ENCODE measurements around the gene PNPLA7. TPM values are rescaled to one million over a fixed set of nuclear protein-coding genes. Genes with fewer than 3 reads are reported as not detected.

The PNPLA7 gene
- total RNA-seq, 1 experiment from 2014 or later = 3.9 TPM

DNA sequence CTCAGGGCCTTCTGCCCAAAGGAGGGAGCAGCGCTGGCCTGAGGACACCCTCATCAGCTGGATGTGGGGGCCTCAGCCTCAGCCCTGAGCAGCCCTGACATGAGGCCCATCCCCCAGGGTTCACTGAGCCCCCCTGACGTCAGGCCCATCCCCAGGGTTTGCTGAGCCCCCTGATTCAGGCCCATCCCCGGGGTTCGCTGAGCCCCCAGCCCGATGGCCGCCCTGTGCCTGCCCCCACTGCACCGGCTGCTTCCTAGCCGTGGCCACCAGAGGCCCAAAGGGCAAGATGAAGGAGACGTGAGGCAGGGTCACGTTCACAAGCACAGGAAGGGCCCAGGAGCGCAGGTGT is 71.6 kb downstream of the PNPLA7 start:
- peaks cover 11% of the 10 kb centered on the region; the same call in 1 of the 2 replicates for H3K4me1 ChIP-seq (ENCODE audit: control insufficient read depth, insufficient read depth, low read length)
- intact Hi-C loops (cut with micrococcal nuclease; ENCODE audit: unreplicated experiment) (no loop called here), in situ Hi-C loops (cut with HindIII; ENCODE audit: low pct_unique_long_range_greater_than_20kb, low sequenced_read_pairs) (no loop called here)
- no peaks in the 10 kb centered on the region for H3K27me3 ChIP-seq (ENCODE audit: control insufficient read depth, insufficient read depth, low read length)
- no peaks in the 10 kb centered on the region for H3K36me3 ChIP-seq (ENCODE audit: control insufficient read depth, insufficient read depth, low read length)
- no peak for DNase-seq (ENCODE audit: low read depth, low spot score)
- no TSS peak for BruUV-seq (replicated peaks)
- TF ChIP-seq, protein P1, sequence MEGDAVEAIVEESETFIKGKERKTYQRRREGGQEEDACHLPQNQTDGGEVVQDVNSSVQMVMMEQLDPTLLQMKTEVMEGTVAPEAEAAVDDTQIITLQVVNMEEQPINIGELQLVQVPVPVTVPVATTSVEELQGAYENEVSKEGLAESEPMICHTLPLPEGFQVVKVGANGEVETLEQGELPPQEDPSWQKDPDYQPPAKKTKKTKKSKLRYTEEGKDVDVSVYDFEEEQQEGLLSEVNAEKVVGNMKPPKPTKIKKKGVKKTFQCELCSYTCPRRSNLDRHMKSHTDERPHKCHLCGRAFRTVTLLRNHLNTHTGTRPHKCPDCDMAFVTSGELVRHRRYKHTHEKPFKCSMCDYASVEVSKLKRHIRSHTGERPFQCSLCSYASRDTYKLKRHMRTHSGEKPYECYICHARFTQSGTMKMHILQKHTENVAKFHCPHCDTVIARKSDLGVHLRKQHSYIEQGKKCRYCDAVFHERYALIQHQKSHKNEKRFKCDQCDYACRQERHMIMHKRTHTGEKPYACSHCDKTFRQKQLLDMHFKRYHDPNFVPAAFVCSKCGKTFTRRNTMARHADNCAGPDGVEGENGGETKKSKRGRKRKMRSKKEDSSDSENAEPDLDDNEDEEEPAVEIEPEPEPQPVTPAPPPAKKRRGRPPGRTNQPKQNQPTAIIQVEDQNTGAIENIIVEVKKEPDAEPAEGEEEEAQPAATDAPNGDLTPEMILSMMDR (IDR thresholded peaks at IDR 0.05) = no peak
- no peaks in the 10 kb centered on the region for H3K9me3 ChIP-seq (ENCODE audit: control insufficient read depth, insufficient read depth, low read depth, low read length)
- no peak for ATAC-seq
- ChIA-PET CTCF (no interaction called here), POLR2A (no interaction called here)
- no peak overlapping the region for H3K4me3 ChIP-seq (ENCODE audit: low read depth in 2 of 2, low read length in 2 of 2)
- H3K27ac ChIP-seq (ENCODE audit: low read length) = no peak overlapping the region

DNA sequence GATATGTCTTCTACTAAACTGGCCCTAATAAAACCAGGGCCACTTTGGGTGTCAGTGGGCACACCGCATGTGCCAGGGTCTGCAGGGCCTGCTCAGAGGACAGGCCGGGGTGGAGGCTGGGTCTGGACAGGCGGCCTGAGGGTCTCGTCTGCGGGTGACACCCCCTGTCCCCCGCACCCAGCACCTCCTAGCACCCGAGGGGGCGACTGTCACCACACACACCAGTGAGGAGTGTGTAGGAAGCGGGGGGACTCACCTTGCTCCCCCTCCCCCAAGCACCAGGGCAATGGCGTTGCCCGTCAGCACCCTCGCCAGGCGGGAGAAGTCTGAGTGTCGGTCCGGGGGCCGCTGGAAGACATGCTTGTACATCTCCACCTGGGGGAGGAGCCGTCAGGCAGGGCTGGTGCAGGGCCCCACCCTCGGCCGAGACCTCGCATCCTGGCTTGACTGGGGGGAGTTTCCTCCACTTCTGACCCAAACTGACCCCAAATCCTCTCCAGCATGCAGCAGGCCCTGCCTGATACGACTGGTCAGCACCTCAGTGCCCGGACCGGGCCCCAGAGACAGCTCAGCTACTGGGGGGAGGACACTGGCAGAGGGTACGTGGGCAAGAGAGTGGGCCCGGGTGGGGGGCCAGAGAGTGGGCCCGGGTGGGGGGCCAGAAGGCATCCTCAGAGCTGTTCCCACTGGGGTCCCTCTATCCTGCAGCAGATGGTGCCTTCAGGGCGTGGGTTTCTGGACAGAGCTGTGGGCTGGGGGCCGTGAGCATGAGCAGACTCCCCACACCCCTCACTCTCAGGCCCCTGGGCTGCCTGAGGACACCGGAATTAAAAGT is 72.2 kb downstream of the PNPLA7 start:
- BruUV-seq (replicated peaks) = no TSS peak
- TF ChIP-seq POLR2AphosphoS5 (IDR thresholded peaks at IDR 0.05; ENCODE audit: low read depth, low read length) (no peak), SIN3A (IDR thresholded peaks at IDR 0.05; ENCODE audit: borderline replicate concordance, insufficient read depth, low read depth, low read length) (no peak), TCF7L2 (IDR thresholded peaks at IDR 0.05; ENCODE audit: low read depth, low read length) (no peak)
- TF ChIP-seq, protein P2, sequence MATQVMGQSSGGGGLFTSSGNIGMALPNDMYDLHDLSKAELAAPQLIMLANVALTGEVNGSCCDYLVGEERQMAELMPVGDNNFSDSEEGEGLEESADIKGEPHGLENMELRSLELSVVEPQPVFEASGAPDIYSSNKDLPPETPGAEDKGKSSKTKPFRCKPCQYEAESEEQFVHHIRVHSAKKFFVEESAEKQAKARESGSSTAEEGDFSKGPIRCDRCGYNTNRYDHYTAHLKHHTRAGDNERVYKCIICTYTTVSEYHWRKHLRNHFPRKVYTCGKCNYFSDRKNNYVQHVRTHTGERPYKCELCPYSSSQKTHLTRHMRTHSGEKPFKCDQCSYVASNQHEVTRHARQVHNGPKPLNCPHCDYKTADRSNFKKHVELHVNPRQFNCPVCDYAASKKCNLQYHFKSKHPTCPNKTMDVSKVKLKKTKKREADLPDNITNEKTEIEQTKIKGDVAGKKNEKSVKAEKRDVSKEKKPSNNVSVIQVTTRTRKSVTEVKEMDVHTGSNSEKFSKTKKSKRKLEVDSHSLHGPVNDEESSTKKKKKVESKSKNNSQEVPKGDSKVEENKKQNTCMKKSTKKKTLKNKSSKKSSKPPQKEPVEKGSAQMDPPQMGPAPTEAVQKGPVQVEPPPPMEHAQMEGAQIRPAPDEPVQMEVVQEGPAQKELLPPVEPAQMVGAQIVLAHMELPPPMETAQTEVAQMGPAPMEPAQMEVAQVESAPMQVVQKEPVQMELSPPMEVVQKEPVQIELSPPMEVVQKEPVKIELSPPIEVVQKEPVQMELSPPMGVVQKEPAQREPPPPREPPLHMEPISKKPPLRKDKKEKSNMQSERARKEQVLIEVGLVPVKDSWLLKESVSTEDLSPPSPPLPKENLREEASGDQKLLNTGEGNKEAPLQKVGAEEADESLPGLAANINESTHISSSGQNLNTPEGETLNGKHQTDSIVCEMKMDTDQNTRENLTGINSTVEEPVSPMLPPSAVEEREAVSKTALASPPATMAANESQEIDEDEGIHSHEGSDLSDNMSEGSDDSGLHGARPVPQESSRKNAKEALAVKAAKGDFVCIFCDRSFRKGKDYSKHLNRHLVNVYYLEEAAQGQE (IDR thresholded peaks at IDR 0.05; ENCODE audit: insufficient read depth in 1 of 2, low read depth in 2 of 2, low read length in 1 of 2) = no peak
- TF ChIP-seq, protein P1 (IDR thresholded peaks at IDR 0.05) = no peak
- CTCF ChIA-PET = no interaction called here

More for the DNA sequence above, 72.2 kb downstream of the PNPLA7 start:
- POLR2A ChIA-PET = no interaction called here
- H3K9me3 ChIP-seq (ENCODE audit: control insufficient read depth, insufficient read depth, low read depth, low read length) = no peaks in the 10 kb centered on the region
- in situ Hi-C loops (cut with HindIII; ENCODE audit: low pct_unique_long_range_greater_than_20kb, low sequenced_read_pairs) (no loop called here), intact Hi-C loops (cut with micrococcal nuclease; ENCODE audit: unreplicated experiment) (no loop called here)
- H3K36me3 ChIP-seq (ENCODE audit: control insufficient read depth, insufficient read depth, low read length) = no peaks in the 10 kb centered on the region
- H3K4me1 ChIP-seq (ENCODE audit: control insufficient read depth, insufficient read depth, low read length) = peaks cover 11% of the 10 kb centered on the region; the same call in 1 of the 2 replicates
- DNase-seq (ENCODE audit: low read depth, low spot score) (no peak), ATAC-seq (no peak)
- H3K27me3 ChIP-seq (ENCODE audit: control insufficient read depth, insufficient read depth, low read length) = no peaks in the 10 kb centered on the region
- no peak overlapping the region for H3K4me3 ChIP-seq (ENCODE audit: low read depth in 2 of 2, low read length in 2 of 2)
- H3K27ac ChIP-seq (ENCODE audit: low read length) = no peak overlapping the region

All from Panc1 (cell line).